ENCODE data around the gene ESRRB. TPM values are rescaled to one million over a fixed set of nuclear protein-coding genes. Genes with fewer than 3 reads are reported as not detected.
A peak's percentile ranks its signal among the peaks of the same experiment; 100 is the strongest.

ESRRB gene
- total RNA-seq, 1 experiment from 2014 or later = 0.71 TPM

GRCh38 chr14:76349993-76350392 lies 25.9 kb upstream of the ESRRB start:
- in situ Hi-C loops (cut with HindIII; ENCODE audit: low pct_unique_long_range_greater_than_20kb, low sequenced_read_pairs) = no loop called here
- no peak for DNase-seq (ENCODE audit: low read depth)

GRCh38 chr14:76350671-76351070 lies 25.3 kb upstream of the ESRRB start:
- in situ Hi-C loops (cut with HindIII; ENCODE audit: low pct_unique_long_range_greater_than_20kb, low sequenced_read_pairs) = no loop called here
- no peak for DNase-seq (ENCODE audit: low read depth)

- in situ Hi-C loops (cut with HindIII; ENCODE audit: low pct_unique_long_range_greater_than_20kb, low sequenced_read_pairs) = no loop called here
- no peak for DNase-seq (ENCODE audit: low read depth)
These were observed 24.0 kb upstream of the ESRRB start for GRCh38 chr14:76351941-76352340.

GRCh38 chr14:76352639-76353281 lies 23.2 kb upstream of the ESRRB start:
- in situ Hi-C loops (cut with HindIII; ENCODE audit: low pct_unique_long_range_greater_than_20kb, low sequenced_read_pairs) = no loop called here
- peak; percentile 8 for DNase-seq (ENCODE audit: low read depth)

GRCh38 chr14:76354310-76354709 lies 21.6 kb upstream of the ESRRB start:
- in situ Hi-C loops (cut with HindIII; ENCODE audit: low pct_unique_long_range_greater_than_20kb, low sequenced_read_pairs) = no loop called here
- no peak for DNase-seq (ENCODE audit: low read depth)

- DNase-seq (ENCODE audit: low read depth) = no peak
- in situ Hi-C loops (cut with HindIII; ENCODE audit: low pct_unique_long_range_greater_than_20kb, low sequenced_read_pairs) = no loop called here
These were observed 20.2 kb upstream of the ESRRB start for GRCh38 chr14:76355771-76356170.

- in situ Hi-C loops (cut with HindIII; ENCODE audit: low pct_unique_long_range_greater_than_20kb, low sequenced_read_pairs) = no loop called here
- no peak for DNase-seq (ENCODE audit: low read depth)
These were observed 4.9 kb upstream of the ESRRB start for GRCh38 chr14:76371066-76371465.

- no peak for DNase-seq (ENCODE audit: low read depth)
- in situ Hi-C loops (cut with HindIII; ENCODE audit: low pct_unique_long_range_greater_than_20kb, low sequenced_read_pairs) = no loop called here
These were observed 2.5 kb upstream of the ESRRB start for GRCh38 chr14:76373456-76373855.

- in situ Hi-C loops (cut with HindIII; ENCODE audit: low pct_unique_long_range_greater_than_20kb, low sequenced_read_pairs) = no loop called here
- DNase-seq (ENCODE audit: low read depth) = no peak
These were observed 453 bp upstream of the ESRRB start for GRCh38 chr14:76375484-76375883.

- in situ Hi-C loops (cut with HindIII; ENCODE audit: low pct_unique_long_range_greater_than_20kb, low sequenced_read_pairs) = no loop called here
- no peak for DNase-seq (ENCODE audit: low read depth)
These were observed 506 bp downstream of the ESRRB start for GRCh38 chr14:76376409-76376877.

GRCh38 chr14:76376878-76377734 lies 1.2 kb downstream of the ESRRB start:
- in situ Hi-C loops (cut with HindIII; ENCODE audit: low pct_unique_long_range_greater_than_20kb, low sequenced_read_pairs) = no loop called here
- no peak for DNase-seq (ENCODE audit: low read depth)

GRCh38 chr14:76377735-76378074 lies 1.8 kb downstream of the ESRRB start:
- no peak for DNase-seq (ENCODE audit: low read depth)
- in situ Hi-C loops (cut with HindIII; ENCODE audit: low pct_unique_long_range_greater_than_20kb, low sequenced_read_pairs) = no loop called here

- no peak for DNase-seq (ENCODE audit: low read depth)
- in situ Hi-C loops (cut with HindIII; ENCODE audit: low pct_unique_long_range_greater_than_20kb, low sequenced_read_pairs) = no loop called here
These were observed 5.1 kb downstream of the ESRRB start for GRCh38 chr14:76380991-76381390.

- no peak for DNase-seq (ENCODE audit: low read depth)
- in situ Hi-C loops (cut with HindIII; ENCODE audit: low pct_unique_long_range_greater_than_20kb, low sequenced_read_pairs) = no loop called here
These were observed 6.0 kb downstream of the ESRRB start for GRCh38 chr14:76381817-76382494.

- no peak for DNase-seq (ENCODE audit: low read depth)
- in situ Hi-C loops (cut with HindIII; ENCODE audit: low pct_unique_long_range_greater_than_20kb, low sequenced_read_pairs) = no loop called here
These were observed 6.5 kb downstream of the ESRRB start for GRCh38 chr14:76382495-76382832.

- no peak for DNase-seq (ENCODE audit: low read depth)
- in situ Hi-C loops (cut with HindIII; ENCODE audit: low pct_unique_long_range_greater_than_20kb, low sequenced_read_pairs) = no loop called here
These were observed 9.5 kb downstream of the ESRRB start for GRCh38 chr14:76385435-76385834.

GRCh38 chr14:76386944-76387782 lies 11.2 kb downstream of the ESRRB start:
- DNase-seq (ENCODE audit: low read depth) = peak; percentile 21
- in situ Hi-C loops (cut with HindIII; ENCODE audit: low pct_unique_long_range_greater_than_20kb, low sequenced_read_pairs) = no loop called here

GRCh38 chr14:76389841-76390240 lies 13.9 kb downstream of the ESRRB start:
- DNase-seq (ENCODE audit: low read depth) = no peak
- in situ Hi-C loops (cut with HindIII; ENCODE audit: low pct_unique_long_range_greater_than_20kb, low sequenced_read_pairs) = no loop called here

GRCh38 chr14:76390621-76391020 lies 14.7 kb downstream of the ESRRB start:
- in situ Hi-C loops (cut with HindIII; ENCODE audit: low pct_unique_long_range_greater_than_20kb, low sequenced_read_pairs) = no loop called here
- no peak for DNase-seq (ENCODE audit: low read depth)

Data from Caki2 (cell line).